Lower leg skin (tissue), 3 donors: ENCODE measurements around the gene SNTG2.

Experiments used
- POLR2A ChIP-seq, 2 donors: fragments of 450-650 bp; IDR thresholded peaks; one replicate each; pipeline ENCODE4 v1.6.1; 2016 to 2017; ENCODE audit warnings: antibody characterized with exemption in 2 of 2, mild to moderate bottlenecking in 1 of 2, moderate library complexity in 1 of 2
- TF ChIP-seq, protein P1 (sequence below), 3 donors: fragments of 450-650 bp; IDR thresholded peaks; one replicate each; pipeline ENCODE4 v1.5.1; 2016; ENCODE audit warnings: antibody characterized with exemption in 3 of 3, mild to moderate bottlenecking in 3 of 3, moderate library complexity in 2 of 3

DNA sequence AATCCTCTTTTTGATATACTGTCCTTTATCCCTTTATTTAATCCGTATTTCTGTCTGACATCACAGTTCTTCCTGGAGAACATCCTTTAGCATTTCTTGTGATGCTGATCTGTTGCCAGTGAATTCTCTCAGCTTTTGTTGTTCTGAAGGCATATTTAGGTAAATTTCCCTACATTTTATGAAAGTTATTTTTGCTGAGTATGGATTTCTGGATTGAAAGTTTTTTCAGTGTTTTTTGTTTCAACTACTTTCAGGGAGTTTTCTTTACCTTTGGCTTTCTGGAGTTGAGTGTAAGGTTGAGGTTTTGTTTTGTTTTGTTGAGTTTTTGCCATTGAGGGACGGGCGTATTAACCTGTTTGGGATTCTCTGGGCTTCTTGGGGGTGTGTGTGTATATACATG lies 22.5 kb downstream of the SNTG2 start:
- TF ChIP-seq, protein P1, sequence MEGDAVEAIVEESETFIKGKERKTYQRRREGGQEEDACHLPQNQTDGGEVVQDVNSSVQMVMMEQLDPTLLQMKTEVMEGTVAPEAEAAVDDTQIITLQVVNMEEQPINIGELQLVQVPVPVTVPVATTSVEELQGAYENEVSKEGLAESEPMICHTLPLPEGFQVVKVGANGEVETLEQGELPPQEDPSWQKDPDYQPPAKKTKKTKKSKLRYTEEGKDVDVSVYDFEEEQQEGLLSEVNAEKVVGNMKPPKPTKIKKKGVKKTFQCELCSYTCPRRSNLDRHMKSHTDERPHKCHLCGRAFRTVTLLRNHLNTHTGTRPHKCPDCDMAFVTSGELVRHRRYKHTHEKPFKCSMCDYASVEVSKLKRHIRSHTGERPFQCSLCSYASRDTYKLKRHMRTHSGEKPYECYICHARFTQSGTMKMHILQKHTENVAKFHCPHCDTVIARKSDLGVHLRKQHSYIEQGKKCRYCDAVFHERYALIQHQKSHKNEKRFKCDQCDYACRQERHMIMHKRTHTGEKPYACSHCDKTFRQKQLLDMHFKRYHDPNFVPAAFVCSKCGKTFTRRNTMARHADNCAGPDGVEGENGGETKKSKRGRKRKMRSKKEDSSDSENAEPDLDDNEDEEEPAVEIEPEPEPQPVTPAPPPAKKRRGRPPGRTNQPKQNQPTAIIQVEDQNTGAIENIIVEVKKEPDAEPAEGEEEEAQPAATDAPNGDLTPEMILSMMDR (IDR thresholded peaks at IDR 0.05), result no peak
- TF ChIP-seq POLR2A (IDR thresholded peaks at IDR 0.05), result no peak
